NCI-H1105 (cell line): ENCODE data around the gene IL11.
"Not testable (repeated sequence)": the region's sequence is repeated elsewhere in the genome, so short reads cannot be mapped to it uniquely, and the experiment has no call there.

Experiments
- DNase-seq: peaks from one replicate; lab custom pipeline; 2025; lab: John Stamatoyannopoulos, UW

IL11 gene

DNA sequence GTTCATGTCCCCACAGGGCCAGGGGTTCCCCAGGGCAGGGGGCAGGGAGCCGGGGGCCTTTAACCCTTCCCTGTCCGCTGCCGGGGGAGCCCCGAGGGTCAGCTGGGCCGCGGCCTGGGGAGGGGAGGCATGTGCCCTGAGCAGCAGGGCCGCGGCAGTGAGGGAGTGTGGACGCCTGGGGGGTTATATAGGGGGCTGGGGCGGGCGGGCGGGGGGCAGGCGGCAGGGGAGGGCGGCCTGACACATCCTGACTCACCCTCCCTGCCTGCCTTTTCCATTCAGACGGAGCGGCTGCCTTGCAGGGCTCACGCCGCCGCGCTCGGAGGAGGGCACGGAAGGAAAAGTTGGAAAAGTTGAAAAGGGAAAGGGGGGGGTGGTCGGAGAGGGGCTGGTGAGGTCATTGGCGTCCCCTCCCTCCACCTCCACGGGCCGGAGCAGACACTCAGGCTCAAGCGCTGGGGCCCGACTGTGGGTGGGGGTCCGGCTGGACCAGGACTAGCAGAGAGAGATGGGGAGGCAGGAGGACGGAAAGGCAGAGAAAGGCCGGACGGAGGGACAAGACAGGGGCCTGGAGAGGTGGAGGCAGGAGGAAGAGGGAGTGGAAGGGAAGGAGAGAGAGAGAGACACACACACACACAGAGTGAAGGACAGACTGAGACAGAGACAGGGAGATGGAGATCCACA is at the start of gene IL11:
Gene IL11 (minus strand): TSS at position 159 of the 684 bp plus-strand sequence. CDS start 153 bp downstream, at position 6.
- no peak for DNase-seq

DNA sequence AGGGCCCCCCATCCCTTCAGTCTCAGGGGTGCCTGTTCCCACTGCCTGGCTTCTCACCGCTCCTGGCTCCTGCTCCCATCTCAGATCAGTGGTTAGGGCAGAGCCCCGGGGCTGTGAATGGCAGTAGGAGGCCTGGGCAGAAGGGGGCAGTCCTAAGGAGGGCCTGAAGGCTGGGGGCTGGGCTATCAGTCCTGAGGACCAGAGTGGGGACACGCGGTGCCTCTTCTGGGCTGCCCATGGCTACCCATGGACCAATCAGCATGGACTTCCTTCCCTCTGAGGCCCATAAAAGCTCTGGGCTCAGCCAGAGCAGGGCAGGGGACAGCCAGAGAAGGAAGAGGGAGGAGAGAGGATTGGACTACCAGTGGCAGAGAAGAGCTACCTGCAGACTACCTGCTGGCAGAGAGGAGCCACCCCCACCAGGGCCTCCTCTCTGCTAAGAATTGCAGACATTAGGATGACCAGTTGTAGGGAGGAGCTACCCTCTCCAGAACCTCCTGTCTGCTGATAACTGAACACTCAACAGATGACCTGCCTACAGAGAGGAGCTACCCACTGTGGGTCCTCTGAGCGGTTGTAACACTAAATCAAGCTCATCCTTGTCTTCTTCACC is 49.5 kb upstream of the IL11 start:
- DNase-seq = no peak

DNA sequence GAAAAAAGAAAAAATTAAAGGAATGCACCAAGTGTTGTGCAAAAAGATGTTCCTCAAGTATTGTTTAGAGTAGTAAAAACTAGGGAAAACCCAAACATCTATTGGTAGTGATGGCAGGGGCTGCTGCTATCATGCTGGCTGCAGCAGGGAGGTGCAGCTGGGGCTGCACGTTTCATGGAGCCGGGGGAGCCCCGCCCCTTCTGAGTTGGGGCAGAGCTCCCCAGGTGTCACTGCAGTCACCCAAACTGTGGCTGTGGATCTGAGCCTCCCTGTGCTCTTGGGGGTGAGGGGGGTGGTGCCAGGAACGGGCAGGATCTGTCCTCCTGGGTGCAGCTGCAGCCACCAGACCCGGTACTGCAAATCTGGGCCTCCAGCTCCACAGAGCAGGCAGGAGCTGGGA is 48.8 kb upstream of the IL11 start:
- DNase-seq = no peak

DNA sequence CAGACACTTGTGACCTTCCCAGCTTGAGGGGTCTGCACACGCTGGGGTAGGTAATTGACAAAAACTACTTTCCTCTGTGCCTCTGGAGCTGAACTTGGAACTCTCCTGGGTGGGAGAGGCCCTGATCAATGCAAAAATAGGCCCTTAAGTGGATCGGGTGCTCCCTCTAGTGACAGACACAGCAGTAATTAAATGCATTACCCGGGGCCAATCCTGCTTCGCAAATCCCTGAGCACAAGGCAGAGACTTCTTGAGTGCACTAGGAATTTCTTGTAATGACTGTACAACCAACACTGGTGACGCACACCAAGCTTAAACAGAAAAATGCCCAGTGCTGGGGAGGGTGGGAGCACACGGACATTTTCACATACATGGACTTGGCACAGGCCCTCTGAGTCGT is 47.9 kb upstream of the IL11 start:
- DNase-seq = peak; percentile 46

DNA sequence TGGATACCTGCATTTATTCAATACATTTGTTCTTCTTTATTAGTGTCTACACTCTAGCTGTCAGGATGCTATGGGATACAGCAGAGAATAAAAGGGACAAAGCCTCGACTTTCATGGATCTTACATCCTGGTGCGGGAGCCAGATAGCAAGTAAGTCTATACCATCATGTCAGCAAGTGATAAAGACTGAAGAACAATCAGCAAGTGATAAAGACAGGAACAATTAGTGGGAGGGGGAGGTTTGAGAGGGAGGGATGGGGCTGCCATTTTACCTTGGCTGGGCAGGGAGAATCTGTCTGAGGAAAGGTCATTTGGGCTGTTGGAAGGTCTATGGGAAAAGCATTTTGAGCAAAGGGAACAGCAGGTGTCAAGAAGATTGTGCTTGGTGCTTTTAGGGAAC is 39.9 kb upstream of the IL11 start:
- no peak for DNase-seq

DNA sequence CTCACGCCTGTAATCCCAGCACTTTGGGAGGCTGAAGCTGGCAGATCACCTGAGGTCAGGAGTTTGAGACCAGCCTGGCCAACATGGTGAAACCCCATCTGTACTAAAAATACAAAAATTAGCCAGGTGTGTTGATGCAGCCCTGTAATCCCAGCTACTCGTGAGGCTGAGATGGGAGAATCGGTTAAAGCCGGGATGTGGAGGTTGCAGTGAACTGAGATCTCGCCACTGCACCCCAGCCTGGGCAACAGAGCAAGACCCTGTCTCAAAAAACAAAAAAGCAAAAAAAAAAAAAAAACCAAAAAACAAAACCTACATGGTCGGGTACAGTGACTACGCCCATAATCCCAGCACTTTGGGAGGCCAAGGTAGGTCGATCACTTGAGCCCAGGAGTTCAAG is 38.9 kb upstream of the IL11 start:
- not testable (repeated sequence) for DNase-seq

DNA sequence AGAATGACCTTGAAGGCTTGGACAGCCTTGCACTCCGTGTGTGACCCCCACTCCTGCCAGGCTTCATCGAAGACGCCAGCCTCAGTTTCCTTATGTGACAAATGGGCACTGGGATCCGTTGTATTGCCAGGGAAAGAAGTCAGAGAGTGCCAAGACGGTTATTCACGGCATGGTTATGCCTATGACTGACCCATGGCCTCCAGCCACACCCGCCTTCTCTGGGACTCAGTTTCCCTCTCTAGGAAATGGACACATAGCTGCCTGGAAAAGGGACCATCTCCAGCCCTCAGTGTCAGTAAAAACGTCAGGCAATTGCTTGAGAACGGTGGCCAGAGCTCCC is 38.2 kb upstream of the IL11 start:
- no peak for DNase-seq

DNA sequence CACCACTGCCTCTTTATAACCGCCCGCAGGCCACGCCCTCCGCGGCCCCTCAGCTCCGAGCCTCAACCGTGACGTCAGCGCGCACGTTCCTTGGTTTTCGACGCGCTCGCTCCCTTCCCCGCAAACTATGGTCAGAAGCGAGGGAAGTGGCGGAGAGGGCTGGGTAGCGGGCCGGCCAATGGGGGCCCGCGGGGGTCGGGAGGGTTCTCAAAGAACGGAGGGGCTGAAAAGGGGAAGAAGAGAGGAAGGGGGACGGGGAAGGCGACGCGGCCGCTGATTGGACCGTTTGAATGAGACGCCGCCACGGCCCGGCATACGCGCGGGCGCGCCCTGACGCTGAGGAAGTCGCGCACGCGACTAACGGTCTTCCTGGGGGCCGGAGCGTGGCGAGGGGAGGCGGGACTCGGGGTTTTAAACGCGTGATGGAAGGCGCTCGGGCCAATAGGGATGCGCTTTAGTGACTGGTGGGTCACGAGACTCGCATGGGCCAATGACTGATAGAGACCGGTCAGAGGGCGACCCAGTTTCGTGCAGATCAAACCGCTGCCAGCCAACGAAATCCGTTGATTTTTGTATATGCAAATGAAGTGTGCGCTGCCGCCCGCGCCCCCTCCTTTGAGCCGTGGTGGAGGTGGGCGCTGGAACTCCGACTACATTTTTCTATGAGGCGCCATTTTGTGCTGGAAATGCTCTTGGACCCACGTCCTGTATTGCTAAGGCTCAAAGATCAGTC is 37.7 kb upstream of the IL11 start:
- DNase-seq = peak; percentile 100

DNA sequence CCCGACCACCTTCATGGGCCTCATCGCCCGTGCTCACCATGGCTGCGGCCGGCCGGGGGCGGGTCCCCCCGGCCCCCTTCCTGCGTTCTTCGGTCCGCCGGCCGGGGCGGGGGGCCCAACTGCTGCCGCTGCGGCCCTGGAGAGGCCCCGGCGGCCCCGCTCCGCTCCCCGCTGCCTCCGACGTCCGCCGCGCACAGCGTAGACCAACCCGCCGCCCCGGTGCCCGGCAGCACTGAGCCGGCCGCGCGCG is 37.2 kb upstream of the IL11 start, which contains the start of gene UBE2S:
Gene UBE2S (minus strand): TSS at position 239 of the 250 bp plus-strand sequence. CDS start 199 bp downstream, at position 40.
- DNase-seq = not testable (repeated sequence)

DNA sequence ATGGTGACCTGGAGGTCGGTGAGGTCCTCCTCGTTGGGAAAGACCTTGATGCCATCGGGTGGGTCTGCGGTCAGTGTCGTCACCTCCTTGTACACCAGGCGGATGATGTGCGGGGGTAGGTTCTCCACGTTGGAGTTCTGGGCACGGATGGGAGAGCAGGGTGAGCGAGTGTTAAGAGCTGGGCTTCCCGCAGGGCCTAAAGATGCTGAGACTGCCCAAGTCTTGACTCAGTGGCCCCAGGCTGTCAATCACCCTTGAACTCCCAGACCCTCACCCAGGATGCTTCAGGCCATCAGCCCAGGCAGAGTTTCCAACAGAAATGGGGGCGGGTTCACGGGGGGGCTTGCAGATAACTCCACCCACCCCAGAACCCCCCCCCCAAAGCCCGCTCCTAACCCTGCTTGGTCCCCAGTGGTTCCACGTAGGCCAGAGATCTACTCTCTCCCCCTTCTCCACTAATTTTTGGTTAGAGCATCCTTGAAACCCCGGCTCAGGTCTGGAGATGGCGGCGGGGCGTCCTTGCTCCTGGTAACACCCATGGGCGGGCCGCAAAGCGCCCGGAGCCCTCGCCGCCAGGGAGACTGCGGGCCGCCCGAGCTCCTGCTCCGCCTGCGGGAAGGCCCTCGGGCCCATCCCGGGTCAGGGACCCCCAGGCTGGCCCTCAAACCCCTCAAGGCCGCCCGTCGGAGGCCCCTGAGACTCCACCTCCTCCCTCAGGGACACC is 36.7 kb upstream of the IL11 start:
- peak; percentile 15 for DNase-seq

DNA sequence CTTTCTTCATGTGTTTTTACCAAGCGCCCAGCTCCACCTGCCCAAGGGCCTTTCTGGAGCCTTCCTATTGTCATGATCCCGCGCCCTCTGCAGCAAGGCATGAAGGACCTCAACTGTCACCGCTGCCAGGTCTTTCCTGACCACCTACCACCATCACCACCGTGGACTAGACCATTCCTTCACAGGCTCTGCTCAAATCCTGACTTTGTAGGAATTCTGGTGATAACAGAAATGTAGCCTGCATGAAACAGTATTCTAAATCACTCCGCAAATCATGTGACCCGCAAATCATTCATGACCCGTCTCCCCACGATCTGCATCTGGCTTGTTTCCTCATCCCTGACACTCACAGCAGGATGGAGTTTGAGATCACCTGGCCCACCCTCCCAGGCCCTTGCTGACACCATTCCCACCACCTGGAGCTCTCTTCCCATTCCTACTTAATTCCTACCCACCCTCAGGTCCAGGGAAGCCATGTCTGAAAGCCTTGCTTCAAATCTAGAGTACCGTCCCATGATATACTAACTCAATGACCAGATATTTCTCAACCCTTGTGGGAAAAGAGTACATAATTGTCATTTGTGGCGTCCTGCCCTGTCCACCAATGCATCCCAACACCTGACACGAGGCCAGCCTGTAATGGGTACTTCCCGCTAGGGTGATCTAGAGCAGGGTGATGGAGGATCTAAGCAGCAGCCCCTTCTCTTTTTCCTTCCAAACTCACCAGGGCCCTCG is 36.0 kb upstream of the IL11 start:
- DNase-seq = no peak

DNA sequence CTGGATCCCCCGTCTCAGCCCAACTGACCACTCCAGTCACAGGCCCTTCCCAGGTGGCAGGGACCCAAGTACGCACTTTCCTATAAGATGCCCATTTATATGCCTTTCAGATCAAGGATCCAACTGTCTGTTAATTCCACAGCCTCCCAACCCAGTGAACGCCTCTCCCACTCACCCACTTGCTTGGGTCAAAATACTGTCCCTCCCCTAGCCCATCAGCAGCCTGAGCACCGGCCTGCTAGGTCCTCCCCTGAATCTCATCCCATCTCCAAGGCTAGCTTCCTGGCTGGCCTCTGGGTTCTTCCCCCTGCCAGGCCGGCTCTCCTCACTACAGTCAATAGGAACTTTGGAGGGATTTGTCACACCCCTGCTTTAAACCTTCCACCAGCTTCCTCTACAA is 35.4 kb upstream of the IL11 start:
- no peak for DNase-seq

DNA sequence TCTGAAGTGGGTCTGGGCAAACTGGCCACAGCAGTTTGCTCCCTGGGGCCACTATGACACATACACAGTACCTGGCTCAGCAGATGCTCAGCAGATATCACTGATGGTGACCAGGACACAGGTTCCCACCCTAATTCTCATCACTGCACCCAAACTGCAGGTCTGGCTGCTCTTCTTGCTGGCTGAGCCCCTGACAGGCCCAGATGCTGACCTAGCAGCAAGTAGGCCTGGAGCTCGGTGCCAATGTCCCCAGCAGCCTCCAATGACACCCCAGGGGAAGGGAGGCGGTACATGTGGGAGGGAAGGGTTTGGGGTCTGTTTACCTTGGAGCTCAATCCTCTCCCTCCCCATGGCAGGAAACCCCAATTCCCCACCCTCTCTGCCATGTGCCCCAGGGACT is 32.2 kb upstream of the IL11 start:
- no peak for DNase-seq

DNA sequence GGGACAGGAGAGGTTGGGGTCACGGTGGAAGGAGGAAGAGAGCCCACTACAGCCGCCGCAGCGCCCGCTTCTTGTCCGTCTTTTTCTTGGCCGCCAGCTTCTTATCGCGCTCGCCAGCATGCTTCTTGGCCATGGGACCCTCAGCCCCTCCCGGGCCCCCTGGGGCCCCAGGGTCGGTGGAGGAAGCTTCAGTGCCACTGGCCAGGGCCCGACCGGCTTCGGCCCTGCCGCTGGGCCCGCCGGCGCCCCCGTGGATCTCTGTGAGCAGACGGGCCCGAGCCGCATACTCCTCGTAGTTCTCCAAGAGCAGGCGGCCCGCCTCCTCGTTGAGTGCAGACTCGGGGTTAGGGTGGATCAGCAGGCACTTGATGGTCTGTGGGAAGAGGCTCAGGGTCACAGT is 31.1 kb upstream of the IL11 start:
- not testable (repeated sequence) for DNase-seq

DNA sequence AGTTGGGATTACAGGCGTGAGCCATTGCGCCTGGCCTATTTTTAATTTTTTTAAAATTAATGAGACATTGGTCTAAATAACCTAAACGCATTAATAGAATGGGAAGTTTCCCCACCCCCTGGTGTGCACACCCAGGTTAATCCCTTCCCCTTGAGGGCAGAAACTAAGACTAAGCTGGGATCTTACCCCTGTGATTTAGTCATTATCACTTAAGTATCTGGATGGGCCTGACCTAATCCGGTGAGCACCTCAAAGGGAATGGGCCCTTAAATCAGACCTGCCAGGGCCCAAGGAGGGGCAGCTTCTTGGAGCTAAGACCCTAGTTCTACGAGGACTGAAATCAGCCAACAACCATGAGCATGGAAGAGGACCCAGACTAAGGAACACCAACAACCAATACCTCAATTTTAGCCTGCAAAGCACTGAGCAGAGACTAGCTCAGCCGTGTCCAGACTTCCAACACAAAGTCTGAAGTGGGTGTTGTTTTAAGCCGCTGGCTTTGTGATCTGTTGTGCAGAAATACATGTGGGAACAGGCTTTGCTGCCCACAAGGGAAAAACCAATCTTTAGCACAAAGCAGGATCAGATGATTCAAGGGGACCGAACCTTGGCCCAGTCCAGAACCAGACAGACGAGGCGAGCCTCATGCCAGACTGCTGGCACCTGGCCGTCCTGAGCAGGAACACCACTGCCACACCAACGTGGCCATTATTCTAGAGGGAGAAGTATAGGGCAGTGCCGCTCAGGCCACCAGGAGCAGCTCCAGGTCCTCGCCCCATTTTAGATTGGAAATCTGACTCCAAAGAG is 30.2 kb upstream of the IL11 start:
- DNase-seq = no peak

DNA sequence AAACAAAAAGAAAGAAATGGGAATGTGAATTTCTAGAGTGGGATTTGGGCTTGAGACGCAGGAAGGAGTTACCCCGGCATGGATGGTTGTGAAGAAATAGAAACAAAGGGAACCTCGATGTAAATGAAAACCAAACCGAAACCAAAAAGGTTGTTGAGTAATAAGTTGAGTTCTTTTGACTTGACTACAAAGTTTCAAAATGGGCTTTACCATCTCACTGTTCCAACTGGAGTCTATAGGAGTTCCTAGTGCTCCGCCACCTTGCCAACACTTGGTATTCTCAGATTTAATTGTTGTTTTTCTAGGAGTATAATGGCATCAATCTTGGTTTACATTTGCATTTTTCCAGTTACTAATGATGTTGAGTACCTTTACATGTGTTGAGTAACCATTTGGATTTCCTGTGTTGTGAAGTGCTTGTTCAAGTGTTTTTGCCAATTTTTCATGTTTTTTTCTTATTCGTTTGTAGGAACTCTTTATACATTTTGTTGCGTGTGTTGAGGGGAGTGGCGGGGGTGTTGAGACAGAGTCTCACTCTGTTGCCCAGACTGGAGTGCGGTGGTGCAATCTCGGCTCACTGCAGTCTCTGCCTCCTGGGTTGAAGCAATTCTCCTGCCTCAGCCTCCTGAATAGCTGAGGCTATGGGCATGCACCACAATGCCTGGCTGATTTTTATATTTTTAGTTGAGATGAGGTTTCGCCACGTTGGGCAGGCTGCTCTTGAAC is 28.1 kb upstream of the IL11 start:
- no peak for DNase-seq

DNA sequence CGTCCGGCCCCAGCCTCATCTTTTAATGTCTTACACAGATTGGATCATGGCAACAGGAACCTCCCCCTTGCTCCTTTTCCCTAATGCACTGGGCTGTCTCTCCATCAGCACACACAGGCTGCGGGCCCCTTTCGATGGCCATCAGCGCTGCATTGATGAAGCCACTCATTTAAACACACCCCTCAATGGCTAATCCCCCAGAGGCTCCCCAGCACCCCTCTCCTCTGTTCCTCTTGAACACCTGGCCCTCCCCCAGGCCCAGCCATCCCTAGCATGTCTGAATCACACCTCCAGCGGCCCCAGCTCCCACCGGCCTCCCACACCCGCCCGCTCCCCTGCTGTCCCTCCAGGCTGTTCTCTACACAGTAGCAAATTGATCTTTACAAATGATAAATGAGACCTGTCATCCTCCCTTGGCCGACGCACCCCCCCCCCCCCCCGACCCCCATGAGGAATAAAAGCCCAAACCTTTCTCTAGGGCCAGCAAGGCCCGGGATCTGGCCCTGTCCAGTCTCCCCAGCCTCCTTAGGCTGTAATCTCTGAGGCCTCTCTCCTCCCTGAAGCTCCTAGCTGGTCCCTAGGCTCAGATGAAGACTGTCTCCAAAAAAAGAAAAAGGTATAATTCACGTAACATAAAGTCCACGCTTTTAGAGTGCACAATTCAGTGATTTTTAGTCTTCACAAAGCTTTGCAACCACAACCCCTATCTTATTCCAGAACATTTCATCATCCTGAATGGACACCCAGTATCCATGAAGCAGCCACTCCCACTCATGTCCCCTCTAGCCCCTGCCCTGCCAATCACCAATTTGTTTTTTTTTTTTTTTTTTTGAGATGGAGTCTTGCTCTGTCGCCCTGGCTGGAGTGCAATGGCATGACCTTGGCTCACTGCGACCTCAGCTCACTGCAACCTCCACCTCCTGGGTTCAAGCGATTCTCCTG is 22.8 kb upstream of the IL11 start:
- no peak for DNase-seq

DNA sequence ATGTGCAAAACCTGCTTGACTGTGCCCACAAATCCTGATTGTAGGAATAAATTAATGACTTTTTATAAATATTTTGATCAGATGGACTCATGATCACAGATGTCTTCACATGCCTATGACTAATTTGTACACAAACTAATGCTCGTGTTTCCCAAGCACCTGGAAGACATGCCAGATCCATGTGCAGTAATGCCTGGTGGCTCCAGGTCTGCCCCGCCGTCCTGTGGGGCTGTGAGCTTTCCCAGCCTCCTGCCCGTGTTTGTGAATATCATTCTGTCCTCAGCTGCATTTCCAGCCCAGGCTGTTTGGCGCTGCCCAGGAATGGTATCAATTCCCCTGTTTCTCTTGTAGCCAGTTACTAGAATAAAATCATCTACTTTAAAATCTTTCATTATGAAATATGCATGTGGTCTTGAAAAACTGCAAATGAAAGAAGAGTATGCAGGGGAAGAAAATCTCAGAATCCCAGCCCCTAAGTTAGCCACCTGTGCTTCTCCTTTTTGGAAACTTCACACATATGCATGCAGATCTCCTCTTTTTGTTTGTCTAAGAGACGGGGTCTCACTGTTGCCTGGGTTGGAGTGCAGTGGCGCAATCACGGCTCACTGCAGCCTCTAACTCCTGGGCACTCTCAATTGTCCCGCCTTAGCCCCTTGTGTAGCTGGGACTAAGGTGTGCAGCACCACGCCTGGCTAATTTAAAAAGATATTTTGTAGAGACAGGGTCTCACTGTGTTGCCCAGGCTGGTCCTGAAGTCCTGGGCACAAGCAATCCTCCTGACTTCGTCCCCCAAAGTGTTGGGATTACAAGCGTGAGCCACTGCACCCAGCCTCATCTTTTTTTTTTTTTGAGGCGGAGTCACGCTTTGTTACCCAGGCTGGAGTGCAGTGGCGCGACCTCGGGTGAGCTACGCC is 21.7 kb upstream of the IL11 start:
- no peak for DNase-seq
